HG03457 (cell line): ENCODE results near the gene LTBP2.
"Not testable (repeated sequence)": the region's sequence is repeated elsewhere in the genome, so short reads cannot be mapped to it uniquely, and the experiment has no call there.

Source experiments
- ATAC-seq: cut with Tn5 transposase; IDR thresholded peaks from one replicate; pipeline ENCODE4 v1.9.1; 2021; ENCODE audit warnings: moderate number of reproducible peaks; ENCODE audit not compliant: unreplicated experiment

Gene LTBP2

GRCh38 chr14:74459289-74459946 is 152.6 kb downstream of the LTBP2 start:
- no peak for ATAC-seq

- no peak for ATAC-seq
Observed at GRCh38 chr14:74457565-74457895, 154.5 kb downstream of the LTBP2 start.

- no peak for ATAC-seq
Observed at GRCh38 chr14:74456684-74457564, 155.1 kb downstream of the LTBP2 start.

GRCh38 chr14:74454397-74454796 is 157.6 kb downstream of the LTBP2 start:
- not testable (repeated sequence) for ATAC-seq
